A549 (cell line): ENCODE measurements around the gene CDH4. TPM values are rescaled to one million over a fixed set of nuclear protein-coding genes. Genes with fewer than 3 reads are reported as not detected.

Experiments
- ATAC-seq, 2 experiments: fragments of 200-7000 bp in 1 of 2; fragments of >200 bp in 1 of 2; cut with Nextera tagmentation in 1 of 2; cut with Tn5 transposase in 1 of 2; 3 replicates each; pipeline versions ENCODE4 v1.8.0 to v1.9.1; 2018 to 2020; ENCODE audit warnings: mild to moderate bottlenecking in 1 of 2, moderate library complexity in 1 of 2
- CTCF ChIA-PET: fragments of 300-600 bp; sonication (Branson Sonifier 250); formaldehyde crosslinking; extraction: SDS; loops from one replicate; lab custom pipeline; 2021; ENCODE audit warnings: antibody characterized with exemption, inconsistent platforms; lab: Yijun Ruan, JAX
- POLR2A ChIA-PET: fragments of 350-600 bp; formaldehyde crosslinking; extraction: SDS; loops from one replicate; lab custom pipeline; 2021; ENCODE audit warnings: antibody characterized with exemption, inconsistent platforms; lab: Yijun Ruan, JAX
- DNase-seq, 2 experiments: peaks; one replicate each; pipeline versions ENCODE4 v3.0.0 to v3.0.0-alpha.2; 2011 to 2016; ENCODE audit warnings: low read depth in 1 of 2, low spot score in 1 of 2
- FAIRE-seq: peaks from 2 replicates; lab custom pipeline; 2011; peaks lifted over from hg19 to GRCh38; lab: Jason Lieb, UNC
- H3K27ac ChIP-seq, 2 experiments: fragments of >200 bp; sonication (Bioruptor Twin); formaldehyde crosslinking; 3 replicates each; pipeline ENCODE4 v1.5.1; 2016 to 2017
- H3K4me1 ChIP-seq: fragments of >200 bp; sonication (Bioruptor Twin); formaldehyde crosslinking; 3 replicates; pipeline ENCODE4 v1.6.1; 2016
- H3K4me2 ChIP-seq: fragments of >200 bp; sonication (Bioruptor Twin); formaldehyde crosslinking; 3 replicates; pipeline ENCODE4 v1.6.1; 2016
- H3K4me3 ChIP-seq: fragments of >200 bp; sonication (Bioruptor Twin); formaldehyde crosslinking; 3 replicates; pipeline ENCODE4 v1.5.1; 2016
- H3K9me3 ChIP-seq: fragments of >200 bp; sonication (Bioruptor Twin); formaldehyde crosslinking; 3 replicates; pipeline ENCODE4 v1.6.1; 2016
- ATOH8 ChIP-seq: fragments of 250-450 bp; sonication (Bioruptor Pico); IDR thresholded peaks from 2 replicates; pipeline ENCODE4 v1.5.0; 2020; ENCODE audit warnings: low read depth, mild to moderate bottlenecking, moderate library complexity
- BHLHE40 ChIP-seq: IDR thresholded peaks from 2 replicates; pipeline ENCODE4 v1.6.1; 2012; ENCODE audit warnings: low read depth, low read length, inconsistent platforms
- CEBPB ChIP-seq, 2 experiments: fragments of >200 bp in 1 of 2; sonication (Bioruptor Twin) in 1 of 2; formaldehyde crosslinking in 1 of 2; IDR thresholded peaks; 2 replicates each; pipeline ENCODE4 v1.6.1; 2012 to 2016
- EP300 ChIP-seq, 2 experiments: fragments of >200 bp; sonication (Bioruptor Twin); formaldehyde crosslinking; IDR thresholded peaks; 2 replicates in 1 of 2; 3 replicates in 1 of 2; pipeline ENCODE4 v1.6.1; 2016 to 2017
- FOSL2 ChIP-seq, 2 experiments: fragments of 450-650 bp in 1 of 2; fragments of >200 bp in 1 of 2; sonication (Bioruptor Twin) in 1 of 2; formaldehyde crosslinking; IDR thresholded peaks; 2 replicates each; pipeline versions ENCODE4 v1.5.0 to v1.6.1; 2016 to 2020; ENCODE audit warnings: mild to moderate bottlenecking in 1 of 2, moderate library complexity in 1 of 2
- FOXS1 ChIP-seq: fragments of 250-450 bp; sonication (Bioruptor Pico); IDR thresholded peaks from 2 replicates; pipeline ENCODE4 v1.5.0; 2020; ENCODE audit warnings: mild to moderate bottlenecking, moderate library complexity
- HES2 ChIP-seq: fragments of >200 bp; sonication (Bioruptor Twin); formaldehyde crosslinking; IDR thresholded peaks from 2 replicates; pipeline ENCODE4 v1.6.1; 2016
- HEYL ChIP-seq: fragments of 250-450 bp; sonication (Bioruptor Pico); IDR thresholded peaks from 2 replicates; pipeline ENCODE4 v1.8.0; 2021; ENCODE audit warnings: mild to moderate bottlenecking, moderate library complexity
- HMGXB4 ChIP-seq: fragments of 250-450 bp; sonication (Bioruptor Pico); IDR thresholded peaks from 2 replicates; pipeline ENCODE4 v1.5.0; 2021; ENCODE audit warnings: mild to moderate bottlenecking, moderate library complexity, borderline replicate concordance
- HOXB5 ChIP-seq: fragments of 250-450 bp; sonication (Bioruptor Pico); IDR thresholded peaks from 2 replicates; pipeline ENCODE4 v1.5.0; 2020; ENCODE audit warnings: mild to moderate bottlenecking, moderate library complexity
- KDM1A ChIP-seq: fragments of 200-600 bp; sonication (generic); IDR thresholded peaks from 2 replicates; pipeline ENCODE4 v1.6.1; 2016; ENCODE audit warnings: low read depth, mild to moderate bottlenecking
- KDM5A ChIP-seq: fragments of 200-600 bp; sonication (generic); IDR thresholded peaks from 2 replicates; pipeline ENCODE4 v1.6.1; 2016; ENCODE audit warnings: antibody characterized with exemption, mild to moderate bottlenecking
- MAFK ChIP-seq: fragments of 450-650 bp; IDR thresholded peaks from 2 replicates; pipeline ENCODE4 v1.6.1; 2014; ENCODE audit not compliant: partially characterized antibody
- MAX ChIP-seq: IDR thresholded peaks from 2 replicates; pipeline ENCODE4 v1.6.1; 2012
- NFE2L2 ChIP-seq: fragments of 150-350 bp; conservative IDR thresholded peaks from 2 replicates; pipeline ENCODE4 v1.6.1; 2014; ENCODE audit warnings: low read length
- NPAS2 ChIP-seq: fragments of 250-450 bp; sonication (Bioruptor Pico); IDR thresholded peaks from 2 replicates; pipeline ENCODE4 v1.8.0; 2022; ENCODE audit warnings: mild to moderate bottlenecking, moderate library complexity, borderline replicate concordance
- NR3C1 ChIP-seq: fragments of >200 bp; sonication (Bioruptor Twin); formaldehyde crosslinking; IDR thresholded peaks from 3 replicates; pipeline ENCODE4 v1.6.1; 2017
- RAD21 ChIP-seq, 2 experiments: fragments of >200 bp in 1 of 2; sonication (Bioruptor Twin) in 1 of 2; formaldehyde crosslinking in 1 of 2; IDR thresholded peaks in 1 of 2; conservative IDR thresholded peaks in 1 of 2; 2 replicates in 1 of 2; 3 replicates in 1 of 2; pipeline ENCODE4 v1.6.1; 2012 to 2018; ENCODE audit warnings: inconsistent platforms in 1 of 2
- SMC3 ChIP-seq: fragments of >200 bp; sonication (Bioruptor Twin); formaldehyde crosslinking; IDR thresholded peaks from 3 replicates; pipeline ENCODE4 v1.6.1; 2018; ENCODE audit warnings: inconsistent platforms
- TFCP2L1 ChIP-seq: fragments of 250-450 bp; sonication (Bioruptor Pico); IDR thresholded peaks from 2 replicates; pipeline ENCODE4 v1.5.0; 2021; ENCODE audit warnings: mild to moderate bottlenecking
- ZC3H11A ChIP-seq: fragments of 450-650 bp; IDR thresholded peaks from 2 replicates; pipeline ENCODE4 v1.6.1; 2014; ENCODE audit warnings: antibody characterized with exemption, mild to moderate bottlenecking
- ZFP36 ChIP-seq: fragments of 450-650 bp; IDR thresholded peaks from 2 replicates; pipeline ENCODE4 v1.6.1; 2014; ENCODE audit warnings: borderline replicate concordance; ENCODE audit not compliant: partially characterized antibody
- ZSCAN20 ChIP-seq: fragments of 250-450 bp; sonication (Bioruptor Pico); IDR thresholded peaks from 2 replicates; pipeline ENCODE4 v1.8.0; 2022; ENCODE audit warnings: mild to moderate bottlenecking, moderate library complexity
- WGBS: methylation state at CpG from one replicate; pipeline ENCODE4 v1.1.6; 2017; ENCODE audit errors: missing lambda C conversion rate; 5-methylcytosine and 5-hydroxymethylcytosine counted together
- polyA plus RNA-seq, 4 experiments: library from polyadenylated mRNA; depleted of rRNA in 3 of 4; stranded (reverse); fragments of >200 nt; fragmentation: RNase III in 1 of 4; extraction: RNeasy Plus Mini Kit Qiagen cat#74134 plus additional on column Dnase treatment in 1 of 4; gene quantifications; 2 replicates in 3 of 4; 3 replicates in 1 of 4; pipeline ENCODE4 v1.2.3, GENCODE V29; 2011 to 2017
- TF ChIP-seq, protein P1 (sequence below): fragments of 200-600 bp; sonication (generic); IDR thresholded peaks from 2 replicates; pipeline ENCODE4 v1.6.1; 2016; ENCODE audit warnings: antibody characterized with exemption, mild to moderate bottlenecking, moderate library complexity
- TF ChIP-seq, protein P2 (sequence below): fragments of >200 bp; sonication (Bioruptor Twin); formaldehyde crosslinking; IDR thresholded peaks from 3 replicates; pipeline ENCODE4 v1.6.1; 2016

CDH4 gene
- polyA plus RNA-seq, 2 of the 4 experiments (the other 2 are of a cell fraction) = 3.4 to 10.3 TPM

DNA sequence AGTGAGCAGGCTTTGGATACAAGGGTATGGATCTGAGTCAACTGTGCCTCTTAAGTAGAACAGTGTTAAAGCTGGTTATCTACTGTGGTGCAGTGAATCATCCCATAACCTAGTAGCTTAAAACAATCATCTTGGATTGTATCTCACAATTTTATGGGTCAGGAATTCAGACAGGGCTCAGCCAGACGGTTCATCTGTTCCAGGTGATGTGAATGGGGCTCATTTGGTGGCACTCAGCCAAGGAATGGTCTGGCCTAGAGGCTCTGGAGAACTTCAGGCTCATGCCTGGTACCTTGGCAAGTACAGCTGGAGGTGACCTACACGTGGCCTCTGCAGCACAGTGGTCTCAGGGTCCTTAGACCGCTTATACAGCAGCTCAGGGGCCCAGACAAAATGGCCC lies 11.2 kb upstream of the CDH4 start:
- H3K4me2 ChIP-seq = no peak overlapping the region
- no peak for ATAC-seq
- no peak for FAIRE-seq
- CTCF ChIA-PET = interaction anchor here (1.2 to 5.9 kb wide), 6 partner anchors 10 to 389 kb away, joined by 3 to 58 read pairs (median 4); partner anchors contain the start of gene CDH4
- TF ChIP-seq FOXS1 (CRISPR knock-in tag) (no peak), RAD21 (conservative IDR thresholded peaks at IDR 0.05 in 1 of 2, IDR thresholded peaks at IDR 0.05 in 1 of 2) (no peak), ZC3H11A (no peak), NPAS2 (CRISPR knock-in tag) (no peak), BHLHE40 (no peak), HEYL (CRISPR knock-in tag) (no peak), FOSL2 (IDR thresholded peaks at IDR 0.05) (no peak), FOSL2 (CRISPR knock-in tag; IDR thresholded peaks at IDR 0.05) (no peak), MAFK (no peak), CEBPB (IDR thresholded peaks at IDR 0.05) (no peak), KDM1A (no peak), NFE2L2 (no peak), KDM5A (no peak), ZFP36 (no peak), SMC3 (no peak), TFCP2L1 (CRISPR knock-in tag) (no peak), EP300 (IDR thresholded peaks at IDR 0.05) (no peak)
- TF ChIP-seq, protein P1, sequence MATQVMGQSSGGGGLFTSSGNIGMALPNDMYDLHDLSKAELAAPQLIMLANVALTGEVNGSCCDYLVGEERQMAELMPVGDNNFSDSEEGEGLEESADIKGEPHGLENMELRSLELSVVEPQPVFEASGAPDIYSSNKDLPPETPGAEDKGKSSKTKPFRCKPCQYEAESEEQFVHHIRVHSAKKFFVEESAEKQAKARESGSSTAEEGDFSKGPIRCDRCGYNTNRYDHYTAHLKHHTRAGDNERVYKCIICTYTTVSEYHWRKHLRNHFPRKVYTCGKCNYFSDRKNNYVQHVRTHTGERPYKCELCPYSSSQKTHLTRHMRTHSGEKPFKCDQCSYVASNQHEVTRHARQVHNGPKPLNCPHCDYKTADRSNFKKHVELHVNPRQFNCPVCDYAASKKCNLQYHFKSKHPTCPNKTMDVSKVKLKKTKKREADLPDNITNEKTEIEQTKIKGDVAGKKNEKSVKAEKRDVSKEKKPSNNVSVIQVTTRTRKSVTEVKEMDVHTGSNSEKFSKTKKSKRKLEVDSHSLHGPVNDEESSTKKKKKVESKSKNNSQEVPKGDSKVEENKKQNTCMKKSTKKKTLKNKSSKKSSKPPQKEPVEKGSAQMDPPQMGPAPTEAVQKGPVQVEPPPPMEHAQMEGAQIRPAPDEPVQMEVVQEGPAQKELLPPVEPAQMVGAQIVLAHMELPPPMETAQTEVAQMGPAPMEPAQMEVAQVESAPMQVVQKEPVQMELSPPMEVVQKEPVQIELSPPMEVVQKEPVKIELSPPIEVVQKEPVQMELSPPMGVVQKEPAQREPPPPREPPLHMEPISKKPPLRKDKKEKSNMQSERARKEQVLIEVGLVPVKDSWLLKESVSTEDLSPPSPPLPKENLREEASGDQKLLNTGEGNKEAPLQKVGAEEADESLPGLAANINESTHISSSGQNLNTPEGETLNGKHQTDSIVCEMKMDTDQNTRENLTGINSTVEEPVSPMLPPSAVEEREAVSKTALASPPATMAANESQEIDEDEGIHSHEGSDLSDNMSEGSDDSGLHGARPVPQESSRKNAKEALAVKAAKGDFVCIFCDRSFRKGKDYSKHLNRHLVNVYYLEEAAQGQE = no peak
- TF ChIP-seq, protein P2, sequence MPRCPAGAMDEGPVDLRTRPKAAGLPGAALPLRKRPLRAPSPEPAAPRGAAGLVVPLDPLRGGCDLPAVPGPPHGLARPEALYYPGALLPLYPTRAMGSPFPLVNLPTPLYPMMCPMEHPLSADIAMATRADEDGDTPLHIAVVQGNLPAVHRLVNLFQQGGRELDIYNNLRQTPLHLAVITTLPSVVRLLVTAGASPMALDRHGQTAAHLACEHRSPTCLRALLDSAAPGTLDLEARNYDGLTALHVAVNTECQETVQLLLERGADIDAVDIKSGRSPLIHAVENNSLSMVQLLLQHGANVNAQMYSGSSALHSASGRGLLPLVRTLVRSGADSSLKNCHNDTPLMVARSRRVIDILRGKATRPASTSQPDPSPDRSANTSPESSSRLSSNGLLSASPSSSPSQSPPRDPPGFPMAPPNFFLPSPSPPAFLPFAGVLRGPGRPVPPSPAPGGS = no peak
- no peak overlapping the region for H3K27ac ChIP-seq
- no peaks in the 10 kb centered on the region for H3K4me1 ChIP-seq
- 2% methylated on average over 3 of the region's 3 CpGs for WGBS
- H3K9me3 ChIP-seq = peaks cover 47% of the 10 kb centered on the region
- POLR2A ChIA-PET = no interaction called here
- no peak for DNase-seq
- H3K4me3 ChIP-seq = no peak overlapping the region

- FAIRE-seq = no peak
- DNase-seq = no peak
- Histone ChIP-seq H3K27ac (no peak overlapping the region), H3K4me3 (no peak overlapping the region), H3K9me3 (peaks cover 45% of the 10 kb centered on the region), H3K4me1 (no peaks in the 10 kb centered on the region), H3K4me2 (no peak overlapping the region)
- POLR2A ChIA-PET = no interaction called here
- CTCF ChIA-PET = interaction anchor here (1.3 to 5.9 kb wide), 3 partner anchors 9 to 19 kb away, joined by 4 to 32 read pairs (median 20); partner anchors contain the start of gene CDH4
- WGBS = 33% methylated on average over 8 of the region's 8 CpGs
- ATAC-seq = no peak
- TF ChIP-seq ATOH8 (CRISPR knock-in tag) (no peak), CEBPB (IDR thresholded peaks at IDR 0.05) (no peak), HMGXB4 (CRISPR knock-in tag) (no peak), HOXB5 (no peak), MAX (no peak), BHLHE40 (no peak), ZSCAN20 (CRISPR knock-in tag) (no peak), NR3C1 (no peak), HES2 (no peak), HEYL (CRISPR knock-in tag) (no peak), RAD21 (conservative IDR thresholded peaks at IDR 0.05 in 1 of 2, IDR thresholded peaks at IDR 0.05 in 1 of 2) (no peak)
- TF ChIP-seq, protein P1 = no peak
These were observed 7.8 kb upstream of the CDH4 start for GRCh38 chr20:61244213-61244612.
